Daoy (cell line): ENCODE measurements around the gene RAP1GDS1. TPM values are rescaled to one million over a fixed set of nuclear protein-coding genes. Genes with fewer than 3 reads are reported as not detected.
A peak's percentile ranks its signal among the peaks of the same experiment; 100 is the strongest.

Source experiments
- DNase-seq: peaks from one replicate; pipeline ENCODE4 v3.0.0-alpha.2; 2015; ENCODE audit warnings: low read depth
- total RNA-seq: library from RNA; depleted of rRNA; stranded (reverse); fragments of >200 nt; shearing (Covaris generic); gene quantifications from 2 replicates; pipeline ENCODE4 v1.2.3, GENCODE V29; 2014; rRNA removed

RAP1GDS1 gene
- total RNA-seq, 1 experiment from 2014 or later: 19.6 TPM

DNA sequence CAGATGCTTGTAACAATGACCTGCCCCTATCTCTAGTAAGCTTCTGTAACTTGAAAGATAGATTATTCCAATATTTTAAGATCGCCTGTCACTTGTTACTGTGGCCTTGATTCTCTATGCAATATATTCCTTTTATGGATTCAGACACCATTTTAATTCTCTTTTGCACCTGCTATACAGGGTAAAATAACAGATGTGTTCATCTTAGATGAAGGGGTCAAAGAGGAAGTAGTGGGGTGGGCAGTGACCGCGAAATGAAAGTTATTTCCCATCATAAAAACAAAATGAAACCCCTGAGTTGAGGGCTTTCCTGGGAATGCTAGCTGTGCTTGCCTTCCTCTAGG is 221.3 kb downstream of the RAP1GDS1 start:
- DNase-seq: no peak

DNA sequence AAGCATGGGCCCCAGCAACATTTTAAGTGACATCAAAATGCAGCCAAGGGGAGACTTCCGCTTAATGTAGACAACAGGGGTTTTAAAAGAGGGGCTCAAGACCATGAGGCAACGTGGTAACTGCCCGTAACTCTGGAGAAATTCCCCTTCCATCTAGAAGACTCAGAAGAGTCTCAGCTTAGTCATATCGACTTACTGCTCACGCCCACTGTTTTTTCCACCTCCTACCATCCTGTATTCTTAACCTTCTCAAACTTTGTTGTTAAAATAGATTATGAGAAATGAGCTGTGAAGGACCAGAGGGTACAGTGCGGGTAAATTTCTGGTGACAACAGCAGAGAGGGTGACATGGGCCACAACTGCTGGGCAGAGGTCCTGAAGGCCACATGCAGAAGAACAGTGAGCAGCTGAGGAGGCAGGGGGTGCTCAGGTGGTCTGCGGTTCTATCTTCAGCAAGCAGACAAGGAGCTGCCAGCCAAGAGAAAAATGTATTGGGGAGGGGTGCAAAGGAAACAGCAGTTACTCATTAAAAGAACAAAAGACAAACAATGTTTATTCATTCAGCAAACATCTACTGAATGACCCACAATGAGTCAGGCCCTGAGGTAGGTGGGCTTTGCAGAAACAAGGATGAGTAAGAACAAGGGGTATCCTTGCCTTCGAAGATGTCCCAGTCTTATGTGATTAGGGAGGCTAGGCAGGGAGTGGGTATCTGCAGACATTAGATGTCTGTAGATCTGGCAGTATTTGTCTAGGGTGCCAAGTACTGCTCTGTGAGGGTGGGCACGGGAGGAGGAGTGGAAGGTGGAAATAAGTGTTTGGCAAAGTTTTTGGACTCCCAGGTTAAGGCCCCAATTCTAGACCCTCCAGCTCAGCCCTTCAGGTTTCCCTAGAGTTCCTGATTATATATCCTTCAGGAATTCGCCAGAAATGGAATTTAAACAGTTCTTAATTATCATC is 221.9 kb downstream of the RAP1GDS1 start:
- peak; percentile 26 for DNase-seq

DNA sequence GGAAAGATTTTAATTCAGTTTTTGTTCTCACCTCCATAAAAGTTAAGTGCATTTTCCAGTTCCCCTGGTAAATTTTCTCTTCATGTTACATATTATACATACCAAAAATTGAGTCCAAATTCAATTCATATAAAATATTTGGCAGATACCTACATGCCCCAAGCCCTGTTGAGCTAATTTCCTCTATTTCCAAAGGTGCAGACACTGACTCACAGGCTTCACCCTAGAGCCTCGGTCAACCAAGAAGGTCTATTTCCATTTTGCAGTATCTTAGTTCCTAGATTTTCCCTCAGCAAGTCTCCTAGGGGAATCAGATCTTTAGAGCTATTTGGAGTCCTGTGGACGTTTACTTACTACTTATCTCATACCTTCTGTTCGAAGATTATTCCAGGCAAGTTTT is 222.8 kb downstream of the RAP1GDS1 start:
- no peak for DNase-seq

DNA sequence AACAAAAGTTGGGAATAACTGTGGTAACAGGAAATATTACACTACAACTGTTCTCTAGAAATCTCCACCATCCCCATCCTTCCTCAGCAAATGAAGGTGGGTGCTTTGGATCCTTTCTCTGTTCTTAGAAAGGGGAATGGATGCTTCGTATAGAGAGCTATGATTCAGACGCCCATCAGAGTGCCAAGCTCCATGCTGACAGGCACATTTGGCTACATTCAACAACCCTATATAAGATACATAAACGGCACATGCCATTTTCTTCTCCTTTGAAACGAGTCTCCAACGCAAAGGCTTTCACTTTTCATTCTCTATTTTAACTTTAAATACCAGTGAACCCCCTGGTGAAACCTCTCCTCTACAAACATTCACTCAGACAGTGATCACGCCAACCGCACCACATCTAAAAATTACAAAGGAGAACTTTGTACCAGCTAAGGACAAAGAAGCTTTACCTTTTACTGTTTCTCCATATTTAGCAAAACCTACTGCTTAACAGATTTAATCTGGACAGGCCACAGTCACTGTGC is 224.7 kb downstream of the RAP1GDS1 start:
- DNase-seq: no peak

DNA sequence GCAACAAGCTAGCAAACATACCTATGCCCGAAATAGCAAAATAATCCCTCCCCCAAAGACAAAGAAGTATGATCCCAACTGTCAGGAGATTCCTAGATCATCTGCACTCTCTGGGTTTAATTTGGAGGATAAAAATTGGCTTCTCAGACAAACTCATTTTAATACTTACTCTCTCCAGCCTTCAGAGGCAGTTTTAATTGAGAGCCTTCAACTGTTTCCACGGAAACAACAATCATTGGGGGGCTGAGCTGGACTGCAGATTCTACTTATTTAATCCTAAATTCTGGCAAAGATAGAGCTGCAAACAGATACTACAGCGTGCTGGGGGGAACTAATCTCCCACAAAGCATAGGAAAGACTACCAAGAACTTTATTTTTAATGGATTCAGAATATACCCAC is 229.1 kb downstream of the RAP1GDS1 start:
- DNase-seq: no peak

DNA sequence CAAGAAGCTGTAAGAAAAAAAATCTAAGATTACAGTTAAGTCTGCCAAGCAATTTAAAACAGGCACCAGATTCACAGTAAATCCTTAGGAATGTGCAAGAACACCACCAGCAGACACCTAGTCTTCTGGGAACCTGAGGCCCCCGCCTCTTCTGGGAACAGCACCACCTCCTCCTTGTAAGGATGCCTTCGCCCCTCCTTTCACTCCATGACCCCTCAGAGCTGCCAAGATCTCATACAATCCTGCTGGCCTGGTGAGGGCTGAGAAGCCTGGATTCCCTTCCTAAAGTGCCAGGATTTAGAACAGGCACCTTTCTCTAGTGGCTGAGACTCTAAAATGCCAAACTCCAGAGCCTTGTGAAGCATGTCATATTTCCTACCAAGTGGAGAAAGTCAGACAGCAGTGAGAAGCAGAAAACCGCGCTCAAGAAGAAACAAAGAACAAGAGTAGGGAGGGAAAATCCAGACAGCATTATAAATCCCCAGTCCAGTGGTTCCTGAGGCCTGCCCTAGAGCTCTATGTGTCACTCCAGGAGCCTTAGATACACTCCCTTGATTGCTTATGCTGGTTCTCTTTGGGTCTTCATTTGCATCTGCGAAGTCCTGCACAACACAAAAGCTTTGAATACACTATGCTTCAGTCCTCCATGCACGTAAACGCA is 230.8 kb downstream of the RAP1GDS1 start:
- no peak for DNase-seq

DNA sequence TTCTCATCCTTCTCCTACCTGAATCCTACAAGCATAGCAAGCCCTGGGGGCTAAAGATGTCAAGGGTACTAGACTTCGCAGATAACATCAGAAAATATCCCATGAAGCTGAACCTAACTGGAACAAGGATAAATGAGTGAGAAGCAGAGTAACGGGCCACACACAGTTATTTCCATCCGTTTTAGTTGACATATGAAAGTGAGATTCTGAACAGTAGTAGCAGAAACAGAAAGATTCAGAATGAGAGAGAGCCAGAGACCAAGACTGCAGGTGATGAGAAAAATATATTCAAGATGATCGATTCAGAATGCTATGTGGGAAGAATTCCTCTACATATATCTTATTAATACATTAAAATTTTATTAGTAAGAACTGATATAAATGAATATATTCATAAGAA is 232.1 kb downstream of the RAP1GDS1 start:
- DNase-seq: no peak

Other genes with a start within 250 kb of the RAP1GDS1 start
- not detected in 2 replicates for gene STPG2, start 117.9 kb upstream of the RAP1GDS1 start, total RNA-seq